Measurements from ENCODE around the gene STAT4.
A peak's percentile ranks its signal among the peaks of the same experiment; 100 is the strongest.

STAT4 gene

GRCh38 chr2:191039616-191040015, 111.2 kb downstream of the STAT4 start:
- DNase-seq = no peak

GRCh38 chr2:191038741-191039140, 112.1 kb downstream of the STAT4 start:
- no peak for DNase-seq

GRCh38 chr2:191038241-191038725, 112.5 kb downstream of the STAT4 start:
- no peak for DNase-seq

GRCh38 chr2:191037351-191037750, 113.4 kb downstream of the STAT4 start:
- no peak for DNase-seq

DNA sequence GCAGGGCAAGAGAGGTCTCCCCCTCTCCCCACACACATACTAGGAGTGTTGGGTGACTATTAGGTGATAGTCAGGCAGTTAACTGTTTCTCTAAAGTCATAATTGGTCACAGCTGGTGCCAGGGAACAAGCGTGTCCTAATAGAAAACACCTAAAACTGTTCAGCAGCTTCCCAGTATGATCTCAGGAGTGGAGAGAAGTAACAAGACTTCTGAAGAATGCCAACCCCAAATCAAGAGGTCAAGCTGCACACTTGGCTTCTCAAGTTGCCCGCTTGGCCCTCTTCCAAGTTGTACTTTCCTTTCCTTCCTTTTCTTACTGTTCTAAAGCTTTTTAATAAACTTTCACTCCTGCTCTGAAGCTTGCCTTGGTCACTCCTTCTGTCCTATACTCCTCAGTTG, 114.4 kb downstream of the STAT4 start:
- DNase-seq = no peak

DNA sequence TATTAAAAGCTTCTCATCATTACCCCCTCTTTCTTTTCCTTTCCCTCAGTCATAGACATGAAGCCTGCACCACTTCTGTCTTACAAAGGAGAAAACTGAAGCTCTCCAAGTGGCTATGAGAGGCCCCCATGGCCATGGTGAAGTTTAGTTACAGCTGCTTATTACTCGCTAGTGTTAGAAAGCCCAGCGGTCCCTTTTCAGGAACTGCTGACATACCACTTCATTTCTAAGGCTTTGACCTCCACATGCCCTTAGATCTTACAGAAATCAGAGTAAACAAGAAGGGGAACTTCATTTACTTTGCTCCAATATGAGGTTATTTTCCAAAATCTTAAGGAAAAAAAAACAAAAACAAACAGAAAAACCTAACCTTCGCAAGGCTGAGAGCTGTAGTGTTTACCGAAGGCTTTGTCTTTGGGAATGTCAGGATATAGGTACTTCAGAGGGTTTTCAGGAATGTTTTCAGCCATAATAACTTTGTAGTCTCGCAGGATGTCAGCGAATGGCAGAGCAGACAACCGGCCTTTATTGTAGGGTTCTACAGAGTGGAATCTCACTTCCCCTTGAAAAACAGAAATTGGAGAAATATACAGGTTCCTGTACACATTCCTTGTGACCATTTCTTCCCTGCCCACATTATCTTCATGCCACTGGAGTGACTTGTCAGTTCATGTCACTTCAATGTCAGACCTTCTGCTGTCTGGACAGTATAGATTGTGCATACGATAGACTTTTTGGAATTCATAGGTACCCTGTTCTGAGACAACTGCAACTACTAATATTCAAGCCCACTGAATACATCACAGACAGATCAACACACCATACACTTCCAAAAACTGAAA, 118.0 kb downstream of the STAT4 start:
- no peak for DNase-seq

- DNase-seq = no peak
Measured at GRCh38 chr2:191031256-191031655, 119.5 kb downstream of the STAT4 start.

DNA sequence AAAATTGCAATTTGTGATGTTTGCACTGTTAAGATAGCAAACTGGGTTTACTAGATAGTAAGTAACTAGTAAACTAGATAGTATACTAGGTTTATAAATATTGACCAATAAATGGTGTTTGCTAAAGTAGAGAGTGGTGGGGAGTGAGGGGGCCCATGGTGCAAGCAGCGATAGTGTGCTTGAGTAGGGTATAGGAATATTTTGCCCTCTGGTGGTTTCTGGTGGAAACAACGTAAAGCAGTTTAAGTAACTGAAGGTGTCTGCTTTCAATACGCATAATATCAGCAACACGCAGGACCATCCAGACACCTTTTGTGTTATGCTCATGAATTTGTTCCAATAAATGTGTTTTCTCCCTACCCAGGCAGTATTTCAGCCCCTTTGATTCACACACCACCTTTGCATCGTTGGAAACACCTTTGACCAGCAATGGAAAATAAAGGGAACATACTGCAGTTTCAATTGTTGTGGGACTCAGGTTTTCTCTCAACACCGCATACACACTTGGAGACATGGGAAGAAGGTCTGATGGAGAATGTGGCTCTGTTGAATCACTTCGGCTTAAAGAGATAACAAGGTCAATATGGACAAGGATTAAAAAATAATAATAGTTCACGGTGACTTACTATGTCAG, 120.2 kb downstream of the STAT4 start:
- no peak for DNase-seq

DNA sequence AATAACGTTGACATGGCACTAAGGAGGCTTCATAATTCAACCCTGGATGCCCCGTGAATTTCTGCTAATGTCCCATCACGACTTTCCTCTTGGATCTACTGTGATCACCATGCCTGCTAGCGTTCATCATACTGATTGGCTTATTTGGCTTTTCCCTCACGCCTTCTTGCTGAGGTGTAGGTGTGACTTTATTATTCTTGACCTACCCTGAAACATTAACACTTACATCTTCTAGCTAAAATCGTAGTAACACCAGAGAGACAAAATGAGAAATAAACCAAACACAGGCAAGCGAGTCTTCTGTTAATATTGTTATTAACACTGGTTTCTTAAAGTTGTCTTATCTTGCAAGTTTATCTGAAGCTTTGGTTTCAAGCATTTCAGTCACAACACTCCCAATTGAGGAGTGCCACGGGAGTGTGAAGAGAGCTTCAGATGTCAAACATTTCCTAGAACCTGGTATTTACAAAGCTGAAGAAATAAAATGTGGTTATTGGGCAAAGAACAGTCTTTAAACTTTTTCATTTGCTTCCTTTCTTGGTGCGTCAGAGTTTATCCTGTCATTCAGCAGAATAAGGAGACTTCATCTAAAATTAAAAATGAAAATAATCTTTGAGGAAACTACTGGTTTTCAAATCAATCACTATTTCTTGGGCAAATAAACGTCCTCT, 121.4 kb downstream of the STAT4 start:
- DNase-seq = no peak

- DNase-seq = no peak
Measured at GRCh38 chr2:191026377-191026776, 124.4 kb downstream of the STAT4 start.

DNA sequence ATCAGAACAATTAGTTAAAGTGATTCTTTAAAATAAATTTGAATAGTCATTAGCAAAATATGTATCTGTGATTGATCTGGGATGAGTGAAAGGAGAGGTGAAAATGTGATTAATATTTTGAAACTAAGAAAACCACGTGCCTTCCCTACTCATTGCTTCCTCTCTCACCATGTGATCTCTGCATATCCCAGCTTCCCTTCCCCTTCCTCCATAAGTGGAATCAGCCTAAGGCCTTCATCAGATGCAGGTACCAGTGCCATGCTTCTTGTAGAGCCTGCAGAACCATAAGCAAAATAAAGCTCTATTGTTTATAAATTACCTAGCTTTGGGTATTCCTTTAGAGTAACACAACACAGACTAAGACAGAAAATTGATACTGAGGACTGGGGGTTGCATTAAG, 125.7 kb downstream of the STAT4 start:
- no peak for DNase-seq

GRCh38 chr2:191023235-191023679, 127.5 kb downstream of the STAT4 start:
- no peak for DNase-seq

DNA sequence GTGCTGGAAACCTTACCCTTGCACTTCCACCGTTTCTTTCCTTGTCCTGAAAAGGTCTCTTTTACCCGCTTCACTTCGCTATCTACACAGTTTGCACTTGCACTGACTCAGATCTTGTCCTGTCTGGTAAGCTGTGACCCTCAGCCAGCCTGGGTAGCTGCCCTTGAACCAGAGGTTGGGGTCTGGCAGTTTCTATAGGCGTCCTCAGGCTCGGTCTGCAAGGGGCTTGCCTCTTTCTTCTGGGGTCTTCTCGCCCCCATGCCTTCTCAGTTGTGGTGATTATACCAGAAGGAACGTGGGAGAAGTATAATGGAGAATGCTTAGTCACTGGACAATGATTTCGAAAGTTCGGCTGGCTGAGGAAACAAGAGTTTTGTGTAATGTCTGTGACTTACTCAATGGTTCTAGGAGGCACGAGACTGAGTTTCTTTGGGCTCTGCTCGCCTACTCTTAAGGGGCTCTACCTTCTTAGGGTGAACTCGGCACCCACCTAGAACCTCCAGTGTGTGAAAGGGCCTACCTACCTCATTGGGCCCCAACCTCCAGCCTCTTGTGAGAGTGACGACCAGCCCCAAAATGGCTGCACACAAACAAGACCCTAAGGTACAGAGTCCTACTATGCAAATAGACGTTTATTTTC, 129.9 kb downstream of the STAT4 start:
- no peak for DNase-seq

DNA sequence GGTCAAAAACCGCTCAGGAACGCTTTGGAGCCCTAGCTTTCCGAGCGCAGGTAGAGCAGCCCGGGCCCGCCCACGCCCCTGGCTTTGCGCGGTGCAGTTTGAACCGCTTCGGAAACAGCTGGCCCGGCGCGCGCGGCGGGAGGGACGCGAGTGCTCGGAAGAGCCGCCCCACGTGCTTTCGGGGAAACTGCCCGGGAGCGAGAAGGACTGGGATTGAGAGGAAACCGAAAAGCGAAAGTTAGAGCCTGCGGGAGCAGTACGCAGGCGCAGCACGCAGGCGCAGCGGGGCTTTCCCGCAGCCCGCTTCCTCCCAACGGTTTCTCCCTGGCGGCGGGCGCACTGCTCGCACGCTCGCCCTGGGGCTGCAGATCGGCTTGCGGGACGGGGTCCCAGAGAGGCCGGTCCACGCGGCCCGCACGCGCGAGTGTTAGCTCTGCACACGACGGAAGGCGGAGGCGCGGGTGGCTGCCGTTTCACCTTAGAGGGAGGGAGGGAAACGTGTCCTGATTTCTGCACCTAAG, 130.5 kb downstream of the STAT4 start:
- peak; percentile 95 for DNase-seq

DNA sequence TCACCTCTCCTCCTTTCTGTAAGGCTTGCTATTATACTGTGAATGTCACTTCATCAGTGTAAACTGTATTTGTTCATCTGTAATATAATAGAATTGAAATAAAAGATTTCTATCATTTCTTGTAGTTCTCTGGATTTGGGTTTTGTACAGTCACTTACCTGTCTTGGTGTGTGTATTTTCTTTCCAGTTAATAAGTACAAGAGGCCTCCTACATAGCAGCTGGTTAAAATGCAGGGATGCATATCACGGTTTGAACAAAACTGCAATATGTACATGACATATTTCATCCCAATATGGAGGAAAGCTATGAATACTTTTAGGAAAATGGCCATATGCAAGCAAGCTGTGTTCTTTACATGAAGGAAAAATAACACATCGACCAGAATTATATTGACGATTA, 131.4 kb downstream of the STAT4 start:
- no peak for DNase-seq

DNA sequence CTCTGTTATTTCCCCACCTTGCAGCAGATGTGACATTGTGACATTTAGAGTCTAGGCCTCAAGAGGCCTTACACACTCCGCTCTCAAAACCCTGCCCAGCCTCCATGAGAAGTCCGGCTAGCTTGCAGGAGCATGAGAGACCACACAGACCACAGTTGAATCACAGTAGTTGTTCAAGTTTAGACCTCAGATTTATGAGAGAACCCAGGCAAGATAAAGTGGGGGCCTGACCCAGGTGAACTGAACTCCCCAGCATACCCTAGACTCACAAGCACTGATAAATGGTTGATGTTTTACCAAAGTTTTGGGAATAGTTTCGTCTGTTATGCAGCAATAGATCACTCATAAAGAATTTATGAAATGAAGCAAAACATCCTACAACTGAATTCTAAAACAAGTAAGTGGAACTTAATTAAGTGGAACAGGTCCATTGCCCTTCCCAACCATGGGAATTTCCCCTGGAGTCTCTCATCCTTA, 132.1 kb downstream of the STAT4 start:
- DNase-seq = no peak

- no peak for DNase-seq
Measured at GRCh38 chr2:191018048-191018447, 132.7 kb downstream of the STAT4 start.

DNA sequence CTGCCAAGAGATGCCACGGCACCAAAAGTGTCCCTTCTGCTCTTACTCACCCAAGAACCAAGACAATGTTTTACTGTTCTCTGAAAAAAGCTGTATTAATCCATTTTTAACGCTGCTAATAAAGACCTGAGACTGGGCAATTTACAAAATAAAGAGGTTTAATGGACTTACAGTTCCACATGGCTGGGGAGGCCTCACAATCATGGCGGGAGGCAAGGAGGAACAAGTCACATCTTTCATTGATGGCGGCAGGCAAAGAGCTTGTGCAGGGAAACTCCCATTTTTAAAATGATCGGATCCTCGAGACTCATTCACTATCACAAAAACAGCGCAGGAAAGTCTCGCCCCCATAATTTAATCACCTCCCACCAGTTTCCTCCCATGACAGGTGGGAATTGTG, 135.0 kb downstream of the STAT4 start:
- DNase-seq = no peak

- no peak for DNase-seq
Measured at GRCh38 chr2:191015239-191015638, 135.6 kb downstream of the STAT4 start.

DNA sequence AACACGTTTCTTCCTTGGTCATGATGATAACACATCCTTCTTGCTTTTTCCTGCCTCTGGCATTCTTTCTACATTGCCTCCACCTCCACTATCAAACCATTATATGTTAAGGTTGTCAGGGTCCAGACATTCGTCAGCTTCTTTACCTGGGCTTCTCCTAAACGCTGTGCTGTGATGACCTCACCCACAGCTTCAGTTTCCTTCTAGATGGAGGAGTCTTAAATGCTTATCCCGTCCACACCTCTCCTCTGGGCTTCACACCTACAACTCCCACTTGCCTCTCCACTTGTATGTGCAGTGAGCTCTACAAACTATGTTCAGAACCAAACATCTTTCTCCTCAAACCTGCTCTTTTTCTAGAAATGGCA, 136.2 kb downstream of the STAT4 start:
- DNase-seq = no peak

DNA sequence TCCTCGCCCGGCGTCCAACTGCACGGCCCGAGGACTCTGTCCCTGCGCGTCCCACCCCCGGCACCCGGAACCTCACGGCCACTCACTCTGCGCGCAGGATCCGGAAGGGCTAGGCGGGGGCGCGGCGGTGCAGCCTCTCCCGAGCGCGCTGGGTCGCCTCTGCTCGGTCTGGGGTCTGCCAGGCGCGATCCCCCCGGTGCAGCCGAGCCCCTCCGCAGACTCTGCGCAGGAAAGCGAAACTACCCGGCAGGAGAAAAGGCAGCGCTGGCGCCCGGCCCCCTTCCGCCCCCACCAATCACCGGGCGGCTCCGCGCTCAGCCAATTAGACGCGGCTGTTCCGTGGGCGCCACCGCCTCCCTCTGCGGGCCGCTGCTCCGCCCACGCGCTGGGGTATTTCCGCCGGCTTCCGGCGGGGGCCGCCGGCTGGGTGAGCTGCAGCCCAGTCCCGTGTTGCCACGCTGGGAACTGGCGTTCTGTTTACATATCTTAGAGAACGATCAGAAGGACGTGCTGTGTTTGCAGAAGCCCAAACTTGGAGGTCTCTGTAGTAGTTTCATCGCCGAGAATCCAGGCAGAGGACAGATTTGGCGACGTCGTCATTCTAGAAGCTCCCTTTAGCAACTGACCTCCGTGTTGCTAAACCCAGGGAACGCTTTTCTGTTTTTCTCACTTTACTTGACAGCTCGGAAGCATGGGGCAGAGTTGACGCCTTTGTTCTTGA, 136.7 kb downstream of the STAT4 start, which contains the start of gene STAT1:
Gene STAT1, minus strand, starts transcription at position 240 of the 721 bp plus-strand sequence. CDS start 4,168 bp downstream, outside the sequence.
- DNase-seq = peak; percentile 98

DNA sequence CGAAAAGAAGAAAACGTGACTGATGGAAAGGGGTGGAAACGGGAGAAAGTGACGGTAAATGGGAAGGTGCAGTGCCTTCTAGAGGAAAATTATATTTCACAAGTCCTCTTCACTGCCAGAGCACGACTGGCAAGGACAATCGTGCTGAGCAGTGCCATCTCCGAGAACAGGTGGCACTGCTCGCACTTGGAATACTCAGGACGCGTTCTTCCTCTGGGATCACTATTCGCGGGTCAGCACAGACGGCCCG, 137.2 kb downstream of the STAT4 start:
- DNase-seq = no peak

Measured in activated CD4-positive, alpha-beta T cell treated with anti-CD3 and anti-CD28 coated beads for 1 hour (primary cell).